Measurements from ENCODE around the gene PCDHGA10.
"Not testable (repeated sequence)": the region's sequence is repeated elsewhere in the genome, so short reads cannot be mapped to it uniquely, and the experiment has no call there.

The PCDHGA10 gene

DNA sequence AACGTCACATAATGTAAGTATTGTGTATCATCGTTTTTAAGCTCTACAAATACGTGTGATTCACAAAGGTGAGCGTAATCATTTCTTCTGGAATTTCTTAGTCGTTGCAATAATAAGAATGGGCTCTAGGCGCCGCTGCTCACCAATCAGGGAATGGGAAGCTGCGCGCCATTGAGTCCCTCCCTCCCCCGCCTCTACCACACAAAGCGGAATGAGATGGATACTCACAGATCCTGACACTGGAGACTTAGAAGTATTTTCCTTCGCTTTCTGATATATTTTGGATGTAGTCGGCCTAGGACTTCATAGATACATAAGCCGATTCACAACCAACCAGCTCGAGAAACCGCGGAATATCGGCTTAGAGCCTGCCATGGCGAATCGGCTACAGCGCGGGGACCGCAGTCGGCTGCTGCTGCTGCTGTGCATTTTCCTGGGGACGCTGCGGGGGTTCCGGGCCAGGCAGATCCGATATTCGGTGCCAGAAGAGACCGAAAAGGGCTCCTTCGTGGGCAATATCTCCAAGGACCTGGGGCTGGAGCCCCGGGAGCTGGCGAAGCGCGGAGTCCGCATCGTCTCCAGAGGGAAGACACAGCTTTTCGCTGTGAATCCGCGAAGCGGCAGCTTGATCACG is 8.2 kb downstream of the PCDHGA10 start, which contains the start of gene PCDHGA11:
Gene PCDHGA11 (plus strand): TSS at position 197 of the 634 bp plus-strand sequence. CDS start 177 bp downstream, at position 374.
- no peak for DNase-seq (ENCODE audit: low read depth)

GRCh38 chr5:141421489-141421855 is 8.7 kb downstream of the PCDHGA10 start:
- DNase-seq (ENCODE audit: low read depth) = no peak

- no peak for DNase-seq (ENCODE audit: low read depth)
Measured at GRCh38 chr5:141422742-141423291, 10.0 kb downstream of the PCDHGA10 start.

DNA sequence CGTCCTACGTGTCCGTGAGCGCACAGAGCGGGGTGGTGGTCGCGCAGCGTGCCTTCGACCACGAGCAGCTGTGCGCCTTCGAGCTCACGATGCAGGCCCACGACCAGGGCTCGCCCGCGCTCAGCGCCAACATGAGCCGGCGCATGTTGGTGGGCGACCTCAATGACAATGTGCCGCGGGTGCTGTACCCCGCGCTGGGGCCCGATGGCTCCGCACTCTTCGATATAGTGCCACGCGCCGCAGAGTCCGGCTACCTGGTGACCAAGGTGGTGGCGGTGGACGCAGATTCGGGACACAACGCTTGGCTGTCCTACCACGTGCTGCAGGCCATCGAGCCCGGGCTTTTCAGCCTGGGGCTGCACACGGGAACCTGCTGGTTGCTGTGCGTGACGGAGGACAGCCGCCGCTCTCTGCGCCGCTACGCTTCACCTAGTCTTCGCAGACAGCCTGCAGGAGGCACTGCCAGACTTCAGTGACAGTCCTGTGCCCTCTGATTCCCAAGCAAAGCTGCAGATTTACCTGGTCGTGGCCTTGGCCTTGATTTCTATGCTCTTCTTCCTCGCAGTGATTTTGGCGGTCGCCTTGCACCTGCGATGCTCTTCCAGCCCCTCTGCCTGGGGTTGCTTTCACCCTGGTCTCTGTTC is 15.1 kb downstream of the PCDHGA10 start:
- DNase-seq (ENCODE audit: low read depth) = no peak

- DNase-seq (ENCODE audit: low read depth) = no peak
Measured at GRCh38 chr5:141430332-141431113, 17.7 kb downstream of the PCDHGA10 start, which contains the start of gene PCDHGA12. Gene PCDHGA12, plus strand, starts transcription at chr5:141430507. Its CDS starts 253 bp downstream, at chr5:141430760.

- no peak for DNase-seq (ENCODE audit: low read depth)
Measured at GRCh38 chr5:141431286-141431685, 18.5 kb downstream of the PCDHGA10 start.

- not testable (repeated sequence) for DNase-seq (ENCODE audit: low read depth)
Measured at GRCh38 chr5:141432308-141432707, 19.5 kb downstream of the PCDHGA10 start.

- not testable (repeated sequence) for DNase-seq (ENCODE audit: low read depth)
Measured at GRCh38 chr5:141432726-141433125, 19.9 kb downstream of the PCDHGA10 start.

DNA sequence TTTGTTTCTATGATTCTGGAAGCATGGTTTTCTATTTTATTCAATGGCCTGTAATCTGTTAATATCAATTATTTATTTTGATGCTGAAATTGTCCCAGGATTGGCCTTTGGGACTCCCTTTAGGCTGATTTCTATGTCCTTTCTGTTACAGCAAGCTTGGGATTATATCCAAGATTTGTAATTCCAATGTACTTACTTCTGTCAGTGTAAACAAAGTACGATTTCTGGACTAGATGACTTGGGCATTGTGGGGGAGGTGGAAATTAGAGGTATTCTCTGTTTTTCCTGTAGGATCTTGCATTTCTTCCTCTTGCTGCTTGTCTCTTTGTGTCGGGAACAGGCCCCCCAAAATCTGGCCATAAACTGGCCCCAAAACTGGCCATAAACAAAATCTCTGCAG is 21.2 kb downstream of the PCDHGA10 start:
- no peak for DNase-seq (ENCODE audit: low read depth)

GRCh38 chr5:141437221-141437620 is 24.4 kb downstream of the PCDHGA10 start:
- no peak for DNase-seq (ENCODE audit: low read depth)

- no peak for DNase-seq (ENCODE audit: low read depth)
Measured at GRCh38 chr5:141439411-141440141, 26.8 kb downstream of the PCDHGA10 start.

DNA sequence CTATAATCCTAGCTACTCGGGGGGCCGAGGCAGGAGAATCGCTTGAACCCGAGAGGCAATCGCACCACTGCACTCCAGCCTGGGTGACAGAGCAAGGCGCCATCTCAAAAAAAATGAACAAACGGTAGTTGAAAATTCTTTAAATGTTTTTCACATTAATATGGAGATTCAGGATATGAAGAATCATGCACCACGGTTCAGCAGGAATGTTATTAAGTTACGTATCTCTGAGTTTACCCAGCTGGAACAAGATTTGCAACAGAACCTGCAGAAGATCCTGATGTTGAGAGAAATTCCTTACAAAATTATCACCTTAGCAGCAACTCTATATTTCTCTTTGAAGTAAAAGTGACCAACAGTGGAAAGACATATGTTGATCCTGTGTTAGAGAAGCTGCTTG is 27.6 kb downstream of the PCDHGA10 start:
- no peak for DNase-seq (ENCODE audit: low read depth)

- no peak for DNase-seq (ENCODE audit: low read depth)
Measured at GRCh38 chr5:141441571-141442170, 28.9 kb downstream of the PCDHGA10 start.

DNA sequence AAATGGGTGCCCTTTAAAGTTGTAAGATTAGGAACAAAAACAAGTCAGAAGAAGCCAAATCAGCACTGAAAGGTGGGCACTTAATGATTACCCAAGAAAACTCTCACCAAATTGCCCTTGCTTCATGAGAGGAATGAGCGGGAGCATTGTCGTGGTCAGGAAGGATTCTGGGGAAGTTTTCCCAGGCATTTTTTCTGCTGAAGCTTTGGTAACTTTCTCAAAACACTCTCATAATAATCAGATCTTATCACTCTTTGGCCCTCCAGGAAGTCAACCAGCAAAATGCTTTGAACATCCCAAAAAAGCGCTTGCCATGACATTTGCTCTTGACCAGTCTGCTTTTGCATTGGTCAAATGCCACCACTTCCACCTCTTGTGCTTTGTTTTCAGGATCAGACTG is 52.6 kb downstream of the PCDHGA10 start:
- DNase-seq (ENCODE audit: low read depth) = no peak

Data from stimulated activated CD4-positive, alpha-beta T cell treated with anti-CD3 and anti-CD28 coated beads, Interleukin-2, amount 100 ng/mL, for 4 hours (primary cell).